ENCODE measurements around the gene FAAP100. TPM values are rescaled to one million over a fixed set of nuclear protein-coding genes. Genes with fewer than 3 reads are reported as not detected.

FAAP100 gene
- total RNA-seq, 1 donor = 31.7 TPM

DNA sequence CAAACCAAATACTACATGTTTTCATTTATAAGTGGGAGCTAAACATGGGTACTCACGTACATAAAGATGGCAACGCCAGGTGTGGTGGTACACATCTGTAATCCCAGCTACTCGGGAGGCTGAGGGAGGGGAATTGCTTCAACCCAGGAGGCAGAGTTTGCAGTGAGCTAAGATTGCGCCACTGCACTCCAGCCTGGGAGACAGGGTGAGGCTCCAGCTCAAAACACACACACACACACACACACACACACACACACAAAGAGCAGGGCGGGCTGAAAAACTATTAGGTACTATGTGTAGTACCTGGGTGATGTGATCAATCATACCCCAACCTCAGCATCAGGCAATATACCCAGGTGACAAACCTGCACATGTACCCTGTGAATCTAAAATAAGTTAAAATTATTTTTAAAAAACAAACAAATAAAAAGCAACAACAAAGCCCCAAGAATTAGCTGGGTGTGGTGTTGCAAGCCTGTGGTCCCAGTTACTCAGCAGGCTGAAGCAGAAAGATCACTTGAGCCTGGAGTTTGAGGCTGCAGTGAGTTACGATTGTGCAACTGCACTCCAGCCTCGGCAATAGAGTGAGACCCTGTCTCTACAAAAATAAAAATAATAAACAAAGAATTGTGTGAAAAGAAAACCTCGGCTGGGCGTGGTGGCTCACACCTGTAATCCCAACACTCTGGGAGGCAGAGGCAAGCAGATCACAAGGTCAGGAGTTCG is 11.9 kb upstream of the FAAP100 start:
- TF ChIP-seq, protein P1, sequence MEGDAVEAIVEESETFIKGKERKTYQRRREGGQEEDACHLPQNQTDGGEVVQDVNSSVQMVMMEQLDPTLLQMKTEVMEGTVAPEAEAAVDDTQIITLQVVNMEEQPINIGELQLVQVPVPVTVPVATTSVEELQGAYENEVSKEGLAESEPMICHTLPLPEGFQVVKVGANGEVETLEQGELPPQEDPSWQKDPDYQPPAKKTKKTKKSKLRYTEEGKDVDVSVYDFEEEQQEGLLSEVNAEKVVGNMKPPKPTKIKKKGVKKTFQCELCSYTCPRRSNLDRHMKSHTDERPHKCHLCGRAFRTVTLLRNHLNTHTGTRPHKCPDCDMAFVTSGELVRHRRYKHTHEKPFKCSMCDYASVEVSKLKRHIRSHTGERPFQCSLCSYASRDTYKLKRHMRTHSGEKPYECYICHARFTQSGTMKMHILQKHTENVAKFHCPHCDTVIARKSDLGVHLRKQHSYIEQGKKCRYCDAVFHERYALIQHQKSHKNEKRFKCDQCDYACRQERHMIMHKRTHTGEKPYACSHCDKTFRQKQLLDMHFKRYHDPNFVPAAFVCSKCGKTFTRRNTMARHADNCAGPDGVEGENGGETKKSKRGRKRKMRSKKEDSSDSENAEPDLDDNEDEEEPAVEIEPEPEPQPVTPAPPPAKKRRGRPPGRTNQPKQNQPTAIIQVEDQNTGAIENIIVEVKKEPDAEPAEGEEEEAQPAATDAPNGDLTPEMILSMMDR (IDR thresholded peaks at IDR 0.05; ENCODE audit: insufficient read depth, low read length) = no peak
- peak; percentile 78 for DNase-seq (ENCODE audit: low read depth)
- no peak overlapping the region for H3K4me3 ChIP-seq (ENCODE audit: low read depth, low read length)

DNA sequence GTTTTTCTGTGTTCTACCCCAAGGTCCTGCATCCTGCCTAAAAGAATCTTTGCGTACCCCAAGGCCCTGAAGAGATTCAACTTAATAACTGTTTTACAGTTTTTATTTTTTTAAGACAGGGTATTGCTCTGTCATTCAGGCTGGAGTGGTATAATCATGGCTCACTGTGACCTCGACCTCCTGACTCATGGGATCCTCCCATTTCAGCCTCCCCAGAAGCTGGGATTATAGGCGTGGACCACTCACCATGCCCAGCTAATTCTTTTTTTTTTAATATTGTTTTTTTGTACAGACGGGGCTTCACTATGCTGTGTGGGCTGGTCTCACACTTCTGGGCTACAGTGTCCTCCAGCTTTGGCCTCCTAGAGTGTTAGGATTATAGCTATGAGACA is 9.3 kb upstream of the FAAP100 start:
- DNase-seq (ENCODE audit: low read depth) = peak; percentile 56
- H3K4me3 ChIP-seq (ENCODE audit: low read depth, low read length) = no peak overlapping the region

DNA sequence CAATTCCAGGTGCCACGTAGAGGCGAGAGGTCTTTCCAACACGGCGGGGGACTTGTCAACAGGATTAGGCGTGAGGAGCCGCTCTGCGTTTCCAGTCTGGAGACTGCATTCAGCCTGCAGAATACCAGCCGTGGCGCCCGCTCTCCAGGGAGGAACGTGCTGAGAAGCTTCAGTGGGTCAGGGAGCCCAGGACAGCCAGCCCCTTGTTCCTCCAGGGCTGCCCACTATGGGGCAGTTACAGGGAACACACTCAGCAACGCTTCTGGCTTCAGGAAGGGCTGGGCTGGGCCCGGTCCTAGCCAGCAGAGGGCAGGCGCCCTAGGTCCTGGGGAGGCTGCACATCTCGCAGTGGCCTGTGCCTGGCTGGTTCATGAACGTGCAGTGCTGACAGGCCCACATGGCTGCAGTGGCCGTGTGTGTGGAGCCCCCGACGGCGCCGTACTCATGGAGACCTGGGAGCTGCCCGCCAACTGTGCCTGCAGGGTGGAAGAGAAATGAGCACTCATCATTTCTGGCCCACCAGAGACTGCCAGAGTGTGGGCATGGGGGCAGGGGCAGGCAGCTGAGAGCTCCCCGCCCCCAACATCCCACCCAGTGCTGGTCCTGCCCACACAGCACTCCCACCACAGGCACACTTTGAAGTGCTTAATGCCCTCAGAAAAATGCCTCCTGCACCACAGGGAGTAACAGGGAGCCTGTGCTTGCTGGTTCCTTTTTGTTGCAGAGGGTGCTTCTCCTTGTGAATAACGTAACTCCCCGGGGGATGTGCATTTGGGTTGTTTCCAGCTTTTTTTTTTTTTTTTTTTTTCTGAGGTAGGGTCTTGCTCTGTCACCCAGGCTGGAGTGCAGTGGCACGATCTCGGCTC is 7.0 kb upstream of the FAAP100 start:
- no peak overlapping the region for H3K4me3 ChIP-seq (ENCODE audit: low read depth, low read length)
- TF ChIP-seq, protein P1 (IDR thresholded peaks at IDR 0.05; ENCODE audit: insufficient read depth, low read length) = peak; percentile 38
- no peak for DNase-seq (ENCODE audit: low read depth)

More for the DNA sequence above, 9.3 kb upstream of the FAAP100 start:
- TF ChIP-seq, protein P1 (IDR thresholded peaks at IDR 0.05; ENCODE audit: insufficient read depth, low read length) = no peak

DNA sequence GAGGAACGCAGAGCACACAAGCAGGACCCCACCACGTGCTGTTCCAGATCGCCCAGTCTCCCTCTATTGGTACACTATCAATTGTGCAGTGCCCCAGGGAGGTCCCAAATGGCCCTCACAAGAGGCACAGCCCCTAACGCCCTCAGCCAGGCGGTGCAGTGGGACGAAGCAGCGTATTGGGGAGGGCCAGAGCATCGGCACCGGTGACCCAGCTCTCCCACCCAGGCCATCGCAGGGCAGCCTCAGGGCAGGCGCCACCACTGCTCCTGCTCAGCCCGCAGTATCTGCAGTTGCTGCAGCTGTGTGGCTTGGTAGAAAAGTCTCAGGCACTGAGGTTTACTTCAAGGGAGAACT is 5.9 kb upstream of the FAAP100 start:
- H3K4me3 ChIP-seq (ENCODE audit: low read depth, low read length) = no peak overlapping the region
- TF ChIP-seq, protein P1 (IDR thresholded peaks at IDR 0.05; ENCODE audit: insufficient read depth, low read length) = no peak
- no peak for DNase-seq (ENCODE audit: low read depth)

DNA sequence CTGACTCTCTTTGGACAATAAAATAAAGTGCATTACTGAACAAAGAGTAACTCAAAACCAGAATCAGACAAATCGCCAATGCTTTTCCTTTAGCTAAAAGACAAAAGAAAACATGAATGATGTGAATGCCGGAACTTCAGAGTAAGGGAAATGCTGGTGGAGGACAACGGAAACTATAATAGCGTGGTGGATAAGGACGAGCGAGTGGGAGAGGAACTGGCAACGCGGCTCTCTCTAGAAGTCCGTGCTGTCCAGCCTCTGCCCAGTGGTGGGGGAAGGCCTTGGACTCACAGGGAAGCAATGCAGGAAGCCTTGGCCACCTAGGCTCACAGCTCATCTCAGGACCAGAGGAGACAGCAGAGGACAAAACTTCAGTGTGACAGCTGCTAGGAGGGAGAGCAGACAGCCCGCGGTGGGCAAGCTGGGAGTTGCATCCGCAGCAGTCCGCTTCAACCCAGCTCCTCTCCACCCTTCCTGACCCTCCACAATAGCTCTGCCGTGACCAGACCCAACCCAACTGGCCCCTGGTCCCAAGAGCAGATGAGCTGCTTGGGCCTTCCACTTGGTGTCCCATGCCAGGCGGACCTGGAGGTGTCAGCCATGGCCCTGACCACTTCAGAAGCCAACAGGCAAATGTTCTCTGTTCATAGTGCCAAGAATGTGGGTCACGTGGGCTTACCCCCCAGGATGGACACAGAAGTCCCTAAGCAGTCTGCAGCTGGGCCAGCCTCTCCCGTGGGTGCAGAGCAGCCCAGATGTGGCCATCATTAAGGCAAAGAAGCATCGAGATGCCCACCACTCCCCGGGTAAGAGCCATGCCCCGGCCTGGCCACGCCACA is 5.3 kb upstream of the FAAP100 start:
- no peak for DNase-seq (ENCODE audit: low read depth)
- TF ChIP-seq, protein P1 (IDR thresholded peaks at IDR 0.05; ENCODE audit: insufficient read depth, low read length) = no peak
- no peak overlapping the region for H3K4me3 ChIP-seq (ENCODE audit: low read depth, low read length)

DNA sequence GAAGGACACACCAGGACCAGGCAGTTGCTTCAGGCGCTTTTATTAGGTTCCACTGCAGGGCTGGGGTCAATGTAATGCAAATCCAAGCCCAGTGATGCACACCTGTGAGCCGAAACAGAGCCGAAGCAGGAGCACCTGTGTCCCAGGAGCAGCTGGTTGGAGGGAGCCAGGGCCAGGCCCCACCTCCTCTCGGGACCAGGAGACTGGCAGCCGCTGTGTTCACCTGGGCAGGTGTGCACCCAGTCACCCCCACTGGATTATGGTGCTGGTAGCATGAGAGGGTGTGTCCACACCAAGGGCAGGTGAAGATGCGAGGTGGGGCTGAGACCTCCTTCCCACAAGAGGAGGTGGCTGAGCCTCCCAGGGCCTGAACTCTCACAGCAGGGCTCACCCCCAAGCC is 4.7 kb upstream of the FAAP100 start:
- TF ChIP-seq, protein P1 (IDR thresholded peaks at IDR 0.05; ENCODE audit: insufficient read depth, low read length) = no peak
- no peak overlapping the region for H3K4me3 ChIP-seq (ENCODE audit: low read depth, low read length)
- DNase-seq (ENCODE audit: low read depth) = no peak

All from fibroblast of the aortic adventitia (primary cell).